ENCODE data around the gene P2RY2. TPM values are rescaled to one million over a fixed set of nuclear protein-coding genes. Genes with fewer than 3 reads are reported as not detected.

Gene P2RY2
- total and polyA plus RNA-seq, 9 of the 15 experiments (the other 6 are each of a cell fraction or from before 2014, with no cell fraction given) = not detected

DNA sequence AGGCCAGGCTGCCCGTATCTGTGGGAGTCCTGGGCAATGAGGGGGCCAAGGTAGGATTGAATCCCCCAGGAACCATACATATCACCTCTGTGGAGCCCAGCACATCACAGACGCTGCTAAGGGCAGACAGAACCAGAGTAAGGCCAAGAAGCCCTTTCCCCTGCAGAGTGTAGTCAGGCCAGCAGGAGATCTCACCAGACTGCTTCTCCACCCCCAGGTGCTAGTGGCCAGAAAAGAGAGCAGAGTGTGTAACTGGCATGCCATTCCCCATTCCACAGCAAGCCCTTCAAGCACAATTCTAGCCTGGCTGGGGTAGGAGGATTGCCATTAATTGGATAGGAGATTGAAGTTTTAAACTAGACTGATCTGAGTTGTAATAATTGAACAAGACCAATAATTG lies 47.9 kb upstream of the P2RY2 start:
- FAIRE-seq (no peak), DNase-seq (ENCODE audit: extremely low read depth in 1 of 4, low spot score in 3 of 4) (no peak), ATAC-seq (peak; percentile 57; the same call in 2 of the 3 replicates)
- H3K9me1 ChIP-seq (ENCODE audit: control insufficient read depth, insufficient read depth, low read length) = no peaks in the 10 kb centered on the region
- CTCF ChIA-PET (ENCODE audit: low intra/inter-chr PET ratio) = interaction anchor here (0.7 kb wide), 1 partner anchor 181 kb away, joined by 3 read pairs; no protein-coding TSS in a partner anchor
- POLR2A ChIA-PET = interaction anchor here (0.7 kb wide), 1 partner anchor 13 kb away, joined by 3 read pairs; no protein-coding TSS in a partner anchor
- no peak overlapping the region for H3K9ac ChIP-seq (ENCODE audit: insufficient read depth in 1 of 2, low read depth in 2 of 2, low read length in 2 of 2)
- no peaks in the 10 kb centered on the region for H3K9me3 ChIP-seq (replicated peaks; ENCODE audit: control insufficient read depth, insufficient read depth, low read depth, low read length)
- H3K36me3 ChIP-seq (ENCODE audit: control insufficient read depth, insufficient read depth, low read length) = no peaks in the 10 kb centered on the region
- no peak overlapping the region for H3K4me2 ChIP-seq (ENCODE audit: insufficient read depth, low read length)
- intact Hi-C loops (cut with micrococcal nuclease) = loop anchor here (5.0 kb wide), 1 partner anchor 443 kb away; no protein-coding TSS in a partner anchor
- no peaks in the 10 kb centered on the region for H4K20me1 ChIP-seq (replicated peaks; ENCODE audit: control insufficient read depth, insufficient read depth, low read length)
- H3K4me1 ChIP-seq (replicated peaks in 1 of 2; ENCODE audit: control insufficient read depth in 2 of 2, insufficient read depth in 2 of 2, low read length in 2 of 2) = peaks cover 4 to 8% of the 10 kb centered on the region in 2 experiments; a peak in 1 of 5 replicates
- BruUV-seq (replicated peaks) = no TSS peak
- H3K27ac ChIP-seq (ENCODE audit: extremely low read depth, low read depth, low read length) = no peak overlapping the region
- H3K4me3 ChIP-seq = no peak overlapping the region
- WGBS (ENCODE audit: insufficient coverage, low coverage, missing lambda C conversion rate) = 16% methylated on average over 2 of the region's 2 CpGs
- no peaks in the 10 kb centered on the region for H3K79me2 ChIP-seq (ENCODE audit: control insufficient read depth, insufficient read depth, low read length)
- in situ Hi-C loops (cut with MboI) = no loop called here
- H3K27me3 ChIP-seq (ENCODE audit: control insufficient read depth in 2 of 2, insufficient read depth in 2 of 2, low read length in 2 of 2) = no peaks in the 10 kb centered on the region
- no peak overlapping the region for H2AFZ ChIP-seq (ENCODE audit: low read depth, low read length)
- no peak for TF ChIP-seq RREB1 (CRISPR knock-in tag; IDR thresholded peaks at IDR 0.05)
- TF ChIP-seq CHAMP1 (IDR thresholded peaks at IDR 0.05) = no peak
- TF ChIP-seq ZNF77 (CRISPR knock-in tag; IDR thresholded peaks at IDR 0.05) = no peak
- no peak for TF ChIP-seq ZFP1 (CRISPR knock-in tag; IDR thresholded peaks at IDR 0.05)
- no peak for TF ChIP-seq MBD1 (CRISPR knock-in tag; IDR thresholded peaks at IDR 0.05)
- no peak for TF ChIP-seq TAL1 (IDR thresholded peaks at IDR 0.05)
- TF ChIP-seq, protein P1, sequence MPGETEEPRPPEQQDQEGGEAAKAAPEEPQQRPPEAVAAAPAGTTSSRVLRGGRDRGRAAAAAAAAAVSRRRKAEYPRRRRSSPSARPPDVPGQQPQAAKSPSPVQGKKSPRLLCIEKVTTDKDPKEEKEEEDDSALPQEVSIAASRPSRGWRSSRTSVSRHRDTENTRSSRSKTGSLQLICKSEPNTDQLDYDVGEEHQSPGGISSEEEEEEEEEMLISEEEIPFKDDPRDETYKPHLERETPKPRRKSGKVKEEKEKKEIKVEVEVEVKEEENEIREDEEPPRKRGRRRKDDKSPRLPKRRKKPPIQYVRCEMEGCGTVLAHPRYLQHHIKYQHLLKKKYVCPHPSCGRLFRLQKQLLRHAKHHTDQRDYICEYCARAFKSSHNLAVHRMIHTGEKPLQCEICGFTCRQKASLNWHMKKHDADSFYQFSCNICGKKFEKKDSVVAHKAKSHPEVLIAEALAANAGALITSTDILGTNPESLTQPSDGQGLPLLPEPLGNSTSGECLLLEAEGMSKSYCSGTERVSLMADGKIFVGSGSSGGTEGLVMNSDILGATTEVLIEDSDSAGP (CRISPR knock-in tag; IDR thresholded peaks at IDR 0.05) = no peak
- TF ChIP-seq ZNF436 (CRISPR knock-in tag; IDR thresholded peaks at IDR 0.05) = no peak

Data from K562 (cell line).